NCI-H2107 treated with DMSO at 0.1 percent for 48 hours (cell line): Measurements from ENCODE around the gene OBP2B.

Source experiments
- DNase-seq: peaks from one replicate; lab custom pipeline; 2025; ENCODE audit not compliant: unreplicated experiment; lab: John Stamatoyannopoulos, UW

Gene OBP2B

GRCh38 chr9:133202688-133203453, 6.2 kb downstream of the OBP2B start:
- no peak for DNase-seq

- no peak for DNase-seq
Observed at GRCh38 chr9:133202145-133202513, 6.9 kb downstream of the OBP2B start.

DNA sequence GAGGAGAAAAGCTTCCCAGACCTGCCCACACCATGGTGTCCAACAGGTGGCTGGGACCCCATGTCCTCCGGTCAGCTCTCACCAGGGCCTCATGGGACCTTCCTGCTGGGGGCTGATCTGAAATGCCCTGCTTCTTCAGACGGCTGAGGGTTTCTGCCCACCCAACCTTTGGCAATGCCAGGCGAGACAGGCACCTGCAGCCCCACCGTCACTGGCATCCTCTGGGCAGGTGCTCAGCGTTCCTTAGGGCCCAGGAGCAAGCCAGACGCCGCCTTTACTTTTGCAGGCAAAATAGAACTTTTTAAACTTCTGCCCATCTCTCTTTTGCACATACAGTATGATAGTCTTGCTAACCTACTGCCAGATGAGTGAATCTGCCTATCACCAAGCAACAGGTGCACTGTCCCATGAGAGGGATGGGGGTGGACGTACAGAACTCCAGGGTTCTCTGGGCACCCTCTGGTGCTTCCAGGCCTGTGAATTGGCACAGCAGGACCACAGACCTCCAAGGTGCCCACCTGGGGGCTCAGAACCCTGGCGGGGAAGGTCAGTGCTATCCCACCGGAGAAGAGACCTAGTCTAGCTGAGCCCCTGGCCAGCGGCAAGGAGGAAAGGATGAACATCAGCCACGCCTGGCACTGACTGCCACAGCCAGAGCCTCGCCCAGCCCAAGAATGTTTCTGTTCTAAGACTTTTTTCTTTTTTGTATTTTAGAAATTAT, 7.5 kb downstream of the OBP2B start:
- DNase-seq = no peak

- no peak for DNase-seq
Observed at GRCh38 chr9:133200631-133201030, 8.4 kb downstream of the OBP2B start.

DNA sequence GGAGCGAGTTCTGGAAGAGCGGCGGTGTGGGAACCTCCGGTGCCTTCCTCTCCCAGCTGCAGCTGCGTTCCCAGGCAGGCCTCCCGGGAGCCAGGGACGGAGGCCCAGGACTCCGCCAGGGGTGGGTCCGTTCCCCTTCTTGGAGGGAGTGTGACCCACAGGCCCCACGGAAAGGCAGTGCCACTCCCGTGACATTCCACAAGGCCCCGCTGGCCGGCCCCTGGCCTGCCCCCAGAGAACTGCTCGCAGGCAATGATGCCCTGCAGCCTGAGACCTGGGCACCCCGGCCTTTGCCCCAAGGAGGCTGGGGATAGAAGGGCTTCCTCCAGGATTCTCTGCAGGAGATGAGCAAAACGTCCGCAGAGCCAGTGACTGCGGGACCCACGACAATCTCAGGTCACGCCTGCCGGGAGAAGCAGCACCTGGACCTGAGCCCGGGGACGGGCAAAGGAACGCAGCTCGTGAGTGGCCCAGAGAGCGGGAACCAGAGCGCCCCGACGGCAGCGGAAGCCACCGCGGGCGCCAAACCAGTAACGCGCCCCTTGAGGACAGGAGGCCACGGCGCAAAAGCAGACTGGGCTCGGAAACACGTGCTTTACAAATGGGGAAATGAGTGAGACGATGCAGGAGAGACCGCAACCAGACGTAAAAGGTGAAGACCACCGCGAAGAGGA, 9.3 kb downstream of the OBP2B start:
- DNase-seq = peak; percentile 3

- DNase-seq = no peak
Observed at GRCh38 chr9:133195029-133195428, 14.0 kb downstream of the OBP2B start.

DNA sequence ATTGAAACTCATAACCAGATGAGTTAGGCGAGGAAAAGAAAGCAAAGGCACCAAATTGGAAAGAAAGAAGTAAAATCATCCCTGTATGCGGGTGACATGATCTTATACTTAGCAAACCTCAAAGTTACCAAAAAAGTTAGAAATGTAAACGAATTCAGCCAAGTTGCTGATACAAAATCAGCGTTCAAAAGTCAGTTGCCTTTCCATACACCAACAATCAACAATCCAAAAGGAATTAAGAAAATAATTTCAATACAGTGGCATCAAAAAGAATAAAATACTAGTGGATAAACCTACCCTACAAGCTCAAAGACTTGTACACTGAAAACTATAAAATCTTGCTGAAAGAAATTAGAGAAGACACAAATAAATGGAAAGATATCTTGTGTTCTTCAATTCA, 14.5 kb downstream of the OBP2B start:
- no peak for DNase-seq

DNA sequence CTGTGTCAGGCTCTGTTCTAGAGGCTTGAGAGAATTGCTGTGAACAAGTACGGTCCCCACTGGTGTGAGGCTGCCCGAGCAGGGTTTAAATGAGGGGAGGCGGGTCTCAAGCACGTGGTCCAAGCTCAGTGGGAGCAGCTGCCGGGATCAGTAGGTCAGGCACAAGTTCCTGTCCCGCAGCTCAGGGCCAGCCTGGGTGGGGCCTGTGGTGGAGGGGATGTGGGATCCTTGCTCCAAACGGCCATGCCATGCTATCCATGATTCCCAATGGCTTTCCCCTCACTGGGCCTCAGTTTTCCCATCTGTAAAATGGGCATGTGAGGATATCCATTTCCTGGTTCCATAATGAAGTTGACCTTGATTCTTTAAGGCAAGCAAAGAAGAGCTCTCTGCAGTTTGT, 17.1 kb downstream of the OBP2B start:
- DNase-seq = no peak

DNA sequence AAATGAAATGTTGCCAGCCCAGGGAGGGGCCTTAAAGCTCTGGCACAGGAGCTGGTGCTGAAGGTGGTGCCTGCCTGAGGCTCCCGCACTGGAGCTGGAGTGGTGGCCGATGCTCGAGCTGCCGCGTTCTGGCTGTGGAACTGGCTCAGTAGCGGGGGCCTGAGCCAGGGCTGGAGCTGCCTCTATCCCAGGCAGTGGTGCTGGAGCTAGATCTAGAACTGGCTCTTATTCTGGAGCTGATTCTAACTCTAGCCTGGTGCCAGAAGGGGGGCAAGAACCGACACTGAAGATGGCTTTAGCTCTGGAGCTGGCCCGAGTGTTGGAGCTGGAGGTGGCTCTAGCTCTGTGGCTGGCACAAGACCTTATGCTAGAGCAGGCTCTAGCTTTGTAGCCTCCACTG, 19.2 kb downstream of the OBP2B start:
- no peak for DNase-seq

DNA sequence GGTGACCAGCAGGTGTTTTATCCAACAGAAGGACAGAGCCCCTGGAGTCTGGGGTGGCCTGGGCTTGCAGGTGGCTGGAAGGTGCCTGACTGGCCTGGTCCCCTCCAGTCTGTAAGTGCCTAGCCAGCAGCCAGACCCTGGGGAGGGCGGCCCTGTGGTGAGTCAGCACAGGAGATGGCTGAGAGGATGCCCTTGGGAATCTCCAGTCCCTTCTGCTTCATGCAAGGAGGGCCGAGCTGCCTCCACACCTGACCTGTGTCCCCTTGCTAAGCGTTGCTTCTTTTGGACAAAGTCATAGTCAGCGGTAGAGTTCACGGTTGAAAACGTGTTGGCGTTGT, 20.2 kb downstream of the OBP2B start:
- DNase-seq = no peak

- peak; percentile 8 for DNase-seq
Observed at GRCh38 chr9:133188006-133188842, 20.8 kb downstream of the OBP2B start.

DNA sequence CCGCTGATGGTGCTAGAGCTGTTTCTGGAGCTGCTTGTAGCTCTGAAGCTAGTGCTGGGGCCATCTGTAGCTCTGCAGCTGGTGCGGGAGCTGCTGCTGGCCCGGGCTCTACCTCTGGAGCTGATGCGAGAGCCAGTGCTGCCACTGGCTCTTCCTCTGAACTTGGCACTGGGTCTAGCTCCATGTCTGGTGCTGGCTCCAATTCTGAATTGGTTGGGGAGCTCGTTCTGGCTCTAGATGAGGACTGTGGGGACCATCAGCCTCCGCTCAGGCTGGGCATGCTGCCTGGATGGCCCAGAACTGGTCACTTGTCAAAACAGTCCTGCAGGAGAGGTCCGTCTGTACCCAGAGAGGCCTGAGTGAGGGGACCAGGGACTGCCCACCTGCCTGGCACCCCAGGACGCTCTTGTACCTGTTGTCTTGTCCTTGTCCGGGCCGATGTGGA, 21.5 kb downstream of the OBP2B start:
- no peak for DNase-seq

GRCh38 chr9:133186736-133187135, 22.3 kb downstream of the OBP2B start:
- DNase-seq = no peak

DNA sequence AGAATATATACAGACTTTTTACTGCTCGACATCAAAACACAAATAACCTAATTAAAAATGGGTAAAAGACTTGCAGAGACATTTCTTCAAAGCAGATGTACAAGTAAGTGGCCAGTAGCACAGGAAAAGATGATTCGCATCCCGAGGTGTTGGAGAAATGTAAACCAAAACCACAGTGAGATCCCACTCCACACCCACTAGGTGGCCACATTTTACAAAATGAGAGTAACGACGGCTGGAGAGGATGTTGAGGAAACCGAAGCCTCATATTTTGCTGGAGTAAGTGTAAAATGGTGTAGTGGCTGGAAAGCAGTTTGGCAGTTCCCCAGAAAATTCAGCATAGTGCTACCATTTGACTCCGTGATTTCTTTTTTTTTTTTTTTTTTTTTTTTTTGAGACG, 24.1 kb downstream of the OBP2B start:
- peak; percentile 53 for DNase-seq

- no peak for DNase-seq
Observed at GRCh38 chr9:133182151-133182550, 26.9 kb downstream of the OBP2B start.

DNA sequence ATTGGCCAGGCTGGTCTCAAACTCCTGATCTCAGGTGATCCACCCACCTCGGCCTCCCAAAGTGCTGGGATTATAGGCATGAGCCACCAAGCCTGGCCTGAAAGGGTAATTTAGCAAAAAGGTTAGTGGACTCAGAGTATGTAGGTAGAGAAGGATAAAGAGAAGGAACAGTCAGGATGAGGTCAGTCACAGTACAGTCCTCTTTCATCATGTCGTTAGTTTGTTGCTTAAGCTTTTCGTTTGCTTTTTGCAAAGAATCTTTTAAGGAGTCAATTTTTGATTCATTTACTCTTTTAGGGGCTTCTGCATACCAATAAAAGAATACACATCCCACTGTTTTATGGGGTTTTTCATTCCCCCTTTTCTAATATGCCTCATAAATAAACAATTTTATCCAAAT, 27.5 kb downstream of the OBP2B start:
- no peak for DNase-seq

DNA sequence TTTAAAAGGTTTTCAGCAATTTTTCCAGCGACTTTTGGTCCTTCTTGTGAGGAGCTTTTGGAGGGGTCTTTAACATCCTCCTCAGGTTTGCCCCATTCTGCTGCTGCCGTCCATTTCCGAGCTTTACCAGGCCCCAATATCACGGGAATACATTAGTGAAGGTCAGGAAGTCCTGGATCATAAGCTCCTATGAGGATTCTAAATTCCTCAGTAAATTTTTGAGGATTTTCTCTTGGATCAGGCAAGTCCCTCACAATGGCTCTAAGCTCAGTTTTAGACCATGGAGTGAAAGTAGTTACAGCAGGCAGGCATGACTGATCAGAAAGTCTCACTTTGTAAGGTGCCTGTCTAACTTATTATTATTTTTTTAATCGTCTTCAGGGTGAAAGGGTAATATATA, 28.1 kb downstream of the OBP2B start:
- DNase-seq = no peak

- no peak for DNase-seq
Observed at GRCh38 chr9:133173056-133173455, 36.0 kb downstream of the OBP2B start.

- no peak for DNase-seq
Observed at GRCh38 chr9:133171161-133171961, 37.7 kb downstream of the OBP2B start.

GRCh38 chr9:133170716-133171115, 38.3 kb downstream of the OBP2B start:
- no peak for DNase-seq
